ENCODE data around the gene CHCHD4. TPM values are rescaled to one million over a fixed set of nuclear protein-coding genes. Genes with fewer than 3 reads are reported as not detected.

Gene CHCHD4
- total RNA-seq, 1 experiment from 2014 or later = 13.8 TPM

DNA sequence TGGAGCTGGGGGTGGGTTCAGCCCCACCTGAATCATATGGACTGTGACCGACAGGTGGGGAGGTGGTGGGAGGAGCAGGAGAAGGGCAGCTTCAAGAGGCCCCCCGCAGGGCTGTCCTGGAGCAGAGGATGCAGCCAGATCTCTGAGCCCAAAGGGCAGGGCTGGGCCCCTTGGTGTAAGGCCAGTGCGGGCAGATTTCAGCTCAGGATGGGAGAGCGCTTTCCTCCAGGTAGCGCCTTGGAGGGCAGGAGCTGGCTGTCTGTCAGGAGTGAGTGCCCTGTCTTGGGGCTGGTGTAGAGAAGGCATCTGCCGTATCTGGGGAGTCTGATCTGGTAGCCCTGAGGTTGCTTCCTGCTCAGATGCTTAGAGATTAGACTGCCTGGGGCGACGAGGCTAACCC, 7.5 kb upstream of the CHCHD4 start:
- ChIA-PET POLR2A (no interaction called here), CTCF (no interaction called here)
- in situ Hi-C loops (cut with HindIII; ENCODE audit: low pct_unique_long_range_greater_than_20kb, low sequenced_read_pairs) (no loop called here), intact Hi-C loops (cut with micrococcal nuclease; ENCODE audit: unreplicated experiment) (no loop called here)
- Histone ChIP-seq H3K36me3 (ENCODE audit: control insufficient read depth, insufficient read depth, low read length) (peaks cover 11% of the 10 kb centered on the region), H3K27me3 (ENCODE audit: control insufficient read depth, insufficient read depth, low read length) (no peaks in the 10 kb centered on the region), H3K4me3 (ENCODE audit: low read depth in 2 of 2, low read length in 2 of 2) (no peak overlapping the region), H3K9me3 (ENCODE audit: control insufficient read depth, insufficient read depth, low read depth, low read length) (no peaks in the 10 kb centered on the region), H3K4me1 (ENCODE audit: control insufficient read depth, insufficient read depth, low read length) (no peaks in the 10 kb centered on the region), H3K27ac (ENCODE audit: low read length) (no peak overlapping the region)
- no peak for ATAC-seq
- DNase-seq (ENCODE audit: low read depth, low spot score) = no peak
- no TSS peak for BruUV-seq (replicated peaks)
- TF ChIP-seq TCF7L2 (IDR thresholded peaks at IDR 0.05; ENCODE audit: low read depth, low read length) (no peak), SIN3A (IDR thresholded peaks at IDR 0.05; ENCODE audit: borderline replicate concordance, insufficient read depth, low read depth, low read length) (no peak)
- TF ChIP-seq, protein P1, sequence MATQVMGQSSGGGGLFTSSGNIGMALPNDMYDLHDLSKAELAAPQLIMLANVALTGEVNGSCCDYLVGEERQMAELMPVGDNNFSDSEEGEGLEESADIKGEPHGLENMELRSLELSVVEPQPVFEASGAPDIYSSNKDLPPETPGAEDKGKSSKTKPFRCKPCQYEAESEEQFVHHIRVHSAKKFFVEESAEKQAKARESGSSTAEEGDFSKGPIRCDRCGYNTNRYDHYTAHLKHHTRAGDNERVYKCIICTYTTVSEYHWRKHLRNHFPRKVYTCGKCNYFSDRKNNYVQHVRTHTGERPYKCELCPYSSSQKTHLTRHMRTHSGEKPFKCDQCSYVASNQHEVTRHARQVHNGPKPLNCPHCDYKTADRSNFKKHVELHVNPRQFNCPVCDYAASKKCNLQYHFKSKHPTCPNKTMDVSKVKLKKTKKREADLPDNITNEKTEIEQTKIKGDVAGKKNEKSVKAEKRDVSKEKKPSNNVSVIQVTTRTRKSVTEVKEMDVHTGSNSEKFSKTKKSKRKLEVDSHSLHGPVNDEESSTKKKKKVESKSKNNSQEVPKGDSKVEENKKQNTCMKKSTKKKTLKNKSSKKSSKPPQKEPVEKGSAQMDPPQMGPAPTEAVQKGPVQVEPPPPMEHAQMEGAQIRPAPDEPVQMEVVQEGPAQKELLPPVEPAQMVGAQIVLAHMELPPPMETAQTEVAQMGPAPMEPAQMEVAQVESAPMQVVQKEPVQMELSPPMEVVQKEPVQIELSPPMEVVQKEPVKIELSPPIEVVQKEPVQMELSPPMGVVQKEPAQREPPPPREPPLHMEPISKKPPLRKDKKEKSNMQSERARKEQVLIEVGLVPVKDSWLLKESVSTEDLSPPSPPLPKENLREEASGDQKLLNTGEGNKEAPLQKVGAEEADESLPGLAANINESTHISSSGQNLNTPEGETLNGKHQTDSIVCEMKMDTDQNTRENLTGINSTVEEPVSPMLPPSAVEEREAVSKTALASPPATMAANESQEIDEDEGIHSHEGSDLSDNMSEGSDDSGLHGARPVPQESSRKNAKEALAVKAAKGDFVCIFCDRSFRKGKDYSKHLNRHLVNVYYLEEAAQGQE (IDR thresholded peaks at IDR 0.05; ENCODE audit: insufficient read depth in 1 of 2, low read depth in 2 of 2, low read length in 1 of 2) = no peak

DNA sequence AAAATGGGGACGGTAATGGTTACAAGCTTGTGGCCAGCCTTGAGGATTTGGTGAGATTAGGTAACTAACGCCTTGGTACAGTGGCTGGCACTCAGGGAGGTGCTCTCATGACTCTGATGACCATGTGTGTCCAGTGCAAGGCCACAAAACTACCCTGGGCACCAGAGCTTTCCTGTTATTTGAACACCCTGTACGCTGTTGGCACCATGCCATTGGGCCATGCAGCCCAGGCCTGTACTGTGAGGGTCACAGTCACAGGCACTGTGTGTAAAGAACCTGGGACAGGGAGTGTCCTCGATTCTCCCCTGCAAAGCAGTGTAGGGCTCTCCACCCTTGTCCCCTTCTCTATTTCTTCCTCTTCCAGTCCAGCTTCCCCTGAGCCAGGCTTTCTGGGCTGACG, 6.5 kb upstream of the CHCHD4 start:
- no TSS peak for BruUV-seq (replicated peaks)
- intact Hi-C loops (cut with micrococcal nuclease; ENCODE audit: unreplicated experiment) (no loop called here), in situ Hi-C loops (cut with HindIII; ENCODE audit: low pct_unique_long_range_greater_than_20kb, low sequenced_read_pairs) (no loop called here)
- H3K36me3 ChIP-seq (ENCODE audit: control insufficient read depth, insufficient read depth, low read length) = peaks cover 11% of the 10 kb centered on the region
- no peak overlapping the region for H3K27ac ChIP-seq (ENCODE audit: low read length)
- TF ChIP-seq SIN3A (IDR thresholded peaks at IDR 0.05; ENCODE audit: borderline replicate concordance, insufficient read depth, low read depth, low read length) (no peak), TCF7L2 (IDR thresholded peaks at IDR 0.05; ENCODE audit: low read depth, low read length) (no peak), POLR2AphosphoS5 (IDR thresholded peaks at IDR 0.05; ENCODE audit: low read depth, low read length) (no peak)
- TF ChIP-seq, protein P2, sequence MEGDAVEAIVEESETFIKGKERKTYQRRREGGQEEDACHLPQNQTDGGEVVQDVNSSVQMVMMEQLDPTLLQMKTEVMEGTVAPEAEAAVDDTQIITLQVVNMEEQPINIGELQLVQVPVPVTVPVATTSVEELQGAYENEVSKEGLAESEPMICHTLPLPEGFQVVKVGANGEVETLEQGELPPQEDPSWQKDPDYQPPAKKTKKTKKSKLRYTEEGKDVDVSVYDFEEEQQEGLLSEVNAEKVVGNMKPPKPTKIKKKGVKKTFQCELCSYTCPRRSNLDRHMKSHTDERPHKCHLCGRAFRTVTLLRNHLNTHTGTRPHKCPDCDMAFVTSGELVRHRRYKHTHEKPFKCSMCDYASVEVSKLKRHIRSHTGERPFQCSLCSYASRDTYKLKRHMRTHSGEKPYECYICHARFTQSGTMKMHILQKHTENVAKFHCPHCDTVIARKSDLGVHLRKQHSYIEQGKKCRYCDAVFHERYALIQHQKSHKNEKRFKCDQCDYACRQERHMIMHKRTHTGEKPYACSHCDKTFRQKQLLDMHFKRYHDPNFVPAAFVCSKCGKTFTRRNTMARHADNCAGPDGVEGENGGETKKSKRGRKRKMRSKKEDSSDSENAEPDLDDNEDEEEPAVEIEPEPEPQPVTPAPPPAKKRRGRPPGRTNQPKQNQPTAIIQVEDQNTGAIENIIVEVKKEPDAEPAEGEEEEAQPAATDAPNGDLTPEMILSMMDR (IDR thresholded peaks at IDR 0.05) = no peak
- TF ChIP-seq, protein P1 (IDR thresholded peaks at IDR 0.05; ENCODE audit: insufficient read depth in 1 of 2, low read depth in 2 of 2, low read length in 1 of 2) = no peak
- H3K9me3 ChIP-seq (ENCODE audit: control insufficient read depth, insufficient read depth, low read depth, low read length) = no peaks in the 10 kb centered on the region
- peaks cover 8% of the 10 kb centered on the region for H3K4me1 ChIP-seq (ENCODE audit: control insufficient read depth, insufficient read depth, low read length)
- H3K27me3 ChIP-seq (ENCODE audit: control insufficient read depth, insufficient read depth, low read length) = no peaks in the 10 kb centered on the region
- ATAC-seq (no peak), DNase-seq (ENCODE audit: low read depth, low spot score) (no peak)
- ChIA-PET POLR2A (no interaction called here), CTCF (no interaction called here)
- no peak overlapping the region for H3K4me3 ChIP-seq (ENCODE audit: low read depth in 2 of 2, low read length in 2 of 2)

Data from Panc1 (cell line).